HG03571 (cell line): ENCODE results near the gene EPN1.

Experiments used
- ATAC-seq: cut with Tn5 transposase; IDR thresholded peaks from one replicate; pipeline ENCODE4 v1.9.1; 2021; ENCODE audit not compliant: unreplicated experiment

The EPN1 gene

DNA sequence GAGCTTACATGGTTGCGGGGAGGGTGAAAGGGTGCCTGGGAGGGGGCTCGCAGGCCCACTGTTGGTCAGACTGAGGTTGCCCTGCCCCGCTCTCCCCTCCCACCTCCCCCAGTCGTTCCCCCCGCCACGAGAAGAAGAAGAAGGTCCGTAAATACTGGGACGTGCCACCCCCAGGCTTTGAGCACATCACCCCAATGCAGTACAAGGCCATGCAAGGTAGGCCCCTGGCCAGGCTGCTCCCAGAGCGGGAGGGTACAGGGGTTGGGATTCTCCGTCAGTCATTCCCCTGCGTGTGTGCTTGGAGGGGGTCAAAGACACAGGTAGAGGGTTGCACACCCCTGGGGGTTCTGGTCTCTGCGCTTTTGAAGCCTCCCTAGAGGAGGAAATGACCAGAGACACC is 14.6 kb upstream of the EPN1 start:
- ATAC-seq = no peak

- no peak for ATAC-seq
These were observed 14.0 kb upstream of the EPN1 start for GRCh38 chr19:55660991-55661390.

GRCh38 chr19:55661826-55662225 is 13.2 kb upstream of the EPN1 start:
- no peak for ATAC-seq

DNA sequence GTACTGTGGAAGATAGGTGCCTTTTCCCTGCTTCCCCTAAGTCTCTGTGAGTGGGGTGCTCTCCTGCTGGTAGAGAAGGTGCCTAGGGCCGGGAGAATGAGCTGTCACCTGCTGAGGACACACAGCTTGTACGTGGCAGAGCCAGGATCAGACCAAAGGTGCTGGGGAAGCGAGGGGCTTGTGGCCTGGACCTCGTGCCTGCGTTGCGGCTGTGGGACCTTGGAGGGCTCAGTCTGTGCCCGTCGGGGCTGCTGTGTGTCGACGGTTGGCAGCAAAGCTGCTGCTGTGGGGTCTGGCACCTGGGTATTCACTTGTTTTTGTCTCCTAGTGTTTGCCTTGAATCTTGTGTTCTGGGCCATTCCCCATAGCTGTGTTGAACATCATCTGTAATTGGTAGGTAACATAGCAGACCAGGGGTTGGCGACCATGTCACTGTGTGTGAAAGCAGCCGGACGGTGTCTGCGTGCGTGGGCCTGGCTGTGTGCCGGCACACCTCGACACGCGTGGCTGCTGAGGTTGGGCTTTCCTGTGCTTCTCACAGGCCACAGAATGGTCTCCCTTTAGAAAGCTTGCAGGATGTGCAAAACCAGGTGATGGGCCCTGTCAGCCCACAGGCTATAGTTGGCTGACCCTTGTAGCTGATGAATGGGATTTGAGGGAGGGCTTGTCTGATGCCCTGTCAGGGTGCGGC is 11.0 kb upstream of the EPN1 start:
- no peak for ATAC-seq

- ATAC-seq = no peak
These were observed 8.6 kb upstream of the EPN1 start for GRCh38 chr19:55666343-55667005.

- ATAC-seq = no peak
These were observed 8.0 kb upstream of the EPN1 start for GRCh38 chr19:55667006-55667381.

DNA sequence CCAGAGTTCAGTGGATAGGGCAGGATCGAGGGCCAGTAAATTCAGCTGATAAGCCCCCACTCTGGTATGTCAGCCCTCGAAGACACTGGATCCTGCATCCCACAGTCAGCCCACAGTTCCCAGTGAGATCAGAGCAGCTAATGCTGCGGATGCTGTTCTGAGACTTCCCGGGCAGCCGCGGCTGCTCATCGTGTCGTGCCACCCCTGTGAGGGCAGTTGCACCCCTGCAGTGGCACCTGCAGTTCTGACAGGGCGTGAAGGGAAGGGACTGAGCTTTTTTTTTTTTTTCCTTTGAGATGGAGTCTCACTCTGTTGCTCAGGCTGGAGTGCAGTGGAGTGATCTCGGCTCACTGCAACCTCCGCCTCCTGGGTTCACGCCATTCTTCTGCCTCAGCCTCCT is 7.5 kb upstream of the EPN1 start:
- ATAC-seq = no peak

GRCh38 chr19:55667958-55668357 is 7.1 kb upstream of the EPN1 start:
- no peak for ATAC-seq

- no peak for ATAC-seq
These were observed 6.2 kb upstream of the EPN1 start for GRCh38 chr19:55668603-55669348.

DNA sequence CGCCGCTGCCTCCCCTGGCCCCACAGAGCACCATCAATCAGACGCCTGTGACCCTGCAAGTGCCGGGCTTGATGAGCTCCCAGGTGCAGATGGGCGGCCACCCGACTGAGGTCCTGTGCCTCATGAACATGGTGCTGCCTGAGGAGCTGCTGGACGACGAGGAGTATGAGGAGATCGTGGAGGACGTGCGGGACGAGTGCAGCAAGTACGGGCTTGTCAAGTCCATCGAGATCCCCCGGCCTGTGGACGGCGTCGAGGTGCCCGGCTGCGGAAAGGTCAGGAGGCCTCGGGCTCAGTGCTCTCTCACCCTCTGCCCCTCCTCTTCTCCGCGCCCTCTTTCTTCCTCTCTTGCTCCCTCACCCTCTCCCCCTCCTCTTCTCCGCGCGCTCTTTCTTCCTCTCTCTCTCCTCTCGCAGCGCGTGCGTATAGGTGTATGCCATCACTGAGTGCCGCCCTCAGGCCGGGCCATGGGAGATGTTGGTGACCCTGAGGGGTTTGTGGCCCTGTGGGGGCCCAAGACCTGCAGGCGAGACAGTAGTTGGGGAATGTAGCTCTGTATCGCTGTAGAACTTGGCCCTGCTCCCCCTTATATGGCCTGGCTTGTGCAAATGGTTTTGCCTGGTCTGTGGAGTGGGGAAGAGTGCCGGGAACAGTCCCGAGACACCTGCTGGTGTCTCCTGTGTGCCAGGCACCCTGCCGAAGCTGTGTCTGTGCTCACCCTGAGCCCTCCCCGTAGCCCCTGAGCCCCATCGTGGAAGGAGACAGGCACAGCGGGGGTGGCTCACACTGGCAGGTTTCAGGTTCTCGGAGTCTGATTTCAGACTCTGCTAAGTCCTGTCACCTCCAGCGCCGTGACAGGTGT is 5.4 kb upstream of the EPN1 start:
- no peak for ATAC-seq

- ATAC-seq = no peak
These were observed 4.6 kb upstream of the EPN1 start for GRCh38 chr19:55670280-55671053.

GRCh38 chr19:55671054-55671378 is 4.0 kb upstream of the EPN1 start:
- no peak for ATAC-seq

- ATAC-seq = no peak
These were observed 2.6 kb upstream of the EPN1 start for GRCh38 chr19:55672418-55672817.

- ATAC-seq = no peak
These were observed 1.6 kb upstream of the EPN1 start for GRCh38 chr19:55673465-55673864.

GRCh38 chr19:55673889-55674288 is 1.1 kb upstream of the EPN1 start:
- ATAC-seq = no peak

GRCh38 chr19:55674459-55674840 is 576 bp upstream of the EPN1 start:
- ATAC-seq = no peak

DNA sequence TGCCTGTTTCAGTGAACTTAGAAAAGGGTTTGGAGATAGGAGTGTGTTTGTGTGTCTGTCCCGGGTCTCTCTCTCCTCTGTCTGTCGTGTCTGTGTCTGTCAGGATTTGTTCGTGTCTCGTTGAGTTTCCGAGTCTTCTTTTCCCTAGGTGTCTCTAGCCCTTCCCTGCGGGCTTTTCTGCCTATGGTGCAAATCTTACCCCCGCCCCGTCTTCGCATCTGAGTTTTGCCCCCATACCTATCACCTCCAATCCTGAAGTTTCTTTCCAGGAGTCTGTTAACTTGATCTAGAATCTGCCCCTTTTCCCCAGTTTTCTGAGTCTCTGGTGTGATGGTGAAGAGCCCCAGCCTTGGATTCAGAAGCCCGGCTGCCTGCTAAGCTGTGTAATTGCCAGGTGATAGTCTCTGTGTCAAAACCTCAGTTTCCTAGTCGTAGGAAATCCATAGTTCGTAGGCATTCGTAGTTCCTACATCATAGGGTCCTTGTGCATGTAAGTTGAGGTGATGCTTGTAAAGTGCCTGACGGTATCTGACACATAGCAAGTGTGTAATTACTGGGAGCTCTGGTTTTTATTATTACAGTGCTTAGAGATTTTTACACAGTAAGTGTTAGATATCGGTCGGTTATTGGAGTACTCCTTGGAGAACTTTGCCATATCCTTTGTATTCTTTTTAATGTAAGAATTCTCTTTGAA is 782 bp downstream of the EPN1 start:
- ATAC-seq = no peak

DNA sequence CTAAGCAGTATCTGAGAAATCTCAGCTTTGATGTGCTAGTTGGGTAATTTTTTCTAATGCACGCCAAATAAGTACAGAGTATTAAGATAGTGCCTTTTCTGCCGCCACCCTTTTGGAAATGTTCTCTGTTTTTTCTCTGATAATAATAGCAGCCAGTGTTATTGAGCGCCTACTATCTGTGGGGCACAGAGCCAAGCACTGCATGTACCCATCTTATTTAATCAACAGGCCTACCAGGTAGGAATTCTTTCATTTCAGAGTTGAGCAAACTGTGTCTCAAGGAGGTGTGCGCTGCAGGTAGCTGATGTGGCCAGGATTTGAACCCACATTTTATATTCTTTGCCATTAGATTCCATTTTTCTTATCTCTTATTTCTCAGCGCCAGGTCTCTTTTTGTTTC is 1.4 kb downstream of the EPN1 start:
- no peak for ATAC-seq

DNA sequence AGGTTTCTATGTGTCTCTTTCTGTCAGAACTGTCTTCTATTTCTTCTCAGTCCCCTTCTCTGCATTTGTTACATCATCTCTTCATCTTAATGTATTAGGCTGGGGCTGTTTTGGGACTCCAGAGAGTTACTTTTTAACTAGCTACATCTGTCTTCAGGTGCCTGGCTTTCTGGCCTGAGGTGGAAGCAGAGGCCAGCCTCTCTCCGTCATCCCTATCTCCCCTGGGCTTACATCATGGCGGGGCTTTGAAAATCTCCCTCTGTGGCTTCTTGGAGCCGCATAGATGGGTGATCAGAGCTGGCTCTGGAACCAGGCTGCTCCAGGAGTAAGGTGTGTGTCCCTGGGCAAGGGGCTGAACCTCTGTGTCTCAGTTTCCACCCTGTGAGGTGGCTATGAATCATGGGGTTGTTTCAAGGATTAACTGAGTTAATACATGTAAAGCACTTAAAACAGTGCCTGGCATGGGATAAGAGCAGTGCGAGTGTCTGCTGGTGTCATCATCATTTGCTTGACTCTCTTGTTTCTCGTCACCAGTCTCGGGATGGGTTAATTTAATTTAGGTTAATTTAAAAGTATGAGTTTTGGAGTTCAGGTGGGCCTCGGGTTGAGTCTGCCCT is 2.0 kb downstream of the EPN1 start:
- ATAC-seq = no peak

DNA sequence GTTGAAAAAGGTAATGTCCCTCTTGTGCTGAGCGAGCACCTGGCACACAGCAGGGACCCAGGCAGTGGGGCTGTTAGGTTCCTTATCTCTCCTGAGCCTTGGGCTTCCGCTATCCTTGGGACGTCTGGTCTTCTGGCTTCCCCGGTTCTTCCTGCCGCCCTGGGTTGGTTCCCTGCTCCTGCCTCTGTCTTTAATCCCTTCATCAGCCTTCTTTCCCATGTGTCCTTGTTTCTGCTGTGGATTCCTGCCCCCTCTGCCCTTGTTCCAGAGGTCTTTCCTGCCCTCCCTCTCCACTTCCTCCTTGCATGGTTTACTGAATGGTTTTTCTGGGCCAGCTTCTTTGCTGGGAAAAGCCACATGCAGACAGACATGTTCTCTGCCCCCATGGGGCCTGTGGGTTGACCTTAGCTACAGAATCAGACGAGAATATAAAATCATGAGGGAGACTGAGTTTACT is 2.6 kb downstream of the EPN1 start:
- ATAC-seq = no peak
